NCI-H2171 (cell line): ENCODE results near the gene PTPRB.

Experiments
- DNase-seq: peaks from one replicate; lab custom pipeline; 2025; lab: John Stamatoyannopoulos, UW

Gene PTPRB

DNA sequence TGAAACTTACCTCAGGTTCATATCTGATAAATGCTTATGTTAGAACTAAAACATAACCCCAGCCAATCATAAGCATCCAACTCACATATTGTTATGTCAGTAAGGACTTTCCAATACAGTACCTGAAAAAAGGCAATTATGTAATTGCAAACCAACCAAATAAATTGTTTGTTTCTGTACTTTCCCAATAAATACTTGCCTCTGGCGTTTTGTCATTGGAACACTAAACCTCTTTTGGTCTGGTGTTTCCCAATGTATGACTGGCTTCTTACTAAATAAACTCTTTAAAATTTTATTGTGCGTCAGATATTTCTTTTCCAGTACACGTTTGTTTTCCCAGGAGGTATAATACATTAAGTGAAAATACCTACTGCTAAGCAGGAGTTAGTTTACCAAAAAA lies 6.7 kb upstream of the PTPRB start:
- DNase-seq: no peak

DNA sequence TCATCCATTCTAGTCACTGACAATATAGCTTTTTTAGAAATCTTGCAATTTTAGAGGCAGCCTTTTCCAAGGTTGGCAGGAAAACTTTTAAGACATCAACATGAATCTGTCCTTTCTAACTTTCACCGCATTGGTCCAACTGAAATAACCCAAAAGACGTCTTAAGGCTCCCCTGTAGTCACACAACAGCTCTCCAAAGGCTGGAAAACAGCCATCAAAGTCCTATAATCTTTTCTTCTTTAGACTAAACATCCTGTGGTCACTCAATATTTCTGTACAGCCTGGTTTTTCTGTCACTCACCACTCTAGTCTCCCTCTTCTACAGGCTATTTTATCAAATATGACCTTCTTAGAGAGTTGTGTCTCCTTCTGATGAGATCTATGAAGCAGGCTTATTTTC lies 4.5 kb upstream of the PTPRB start:
- no peak for DNase-seq

DNA sequence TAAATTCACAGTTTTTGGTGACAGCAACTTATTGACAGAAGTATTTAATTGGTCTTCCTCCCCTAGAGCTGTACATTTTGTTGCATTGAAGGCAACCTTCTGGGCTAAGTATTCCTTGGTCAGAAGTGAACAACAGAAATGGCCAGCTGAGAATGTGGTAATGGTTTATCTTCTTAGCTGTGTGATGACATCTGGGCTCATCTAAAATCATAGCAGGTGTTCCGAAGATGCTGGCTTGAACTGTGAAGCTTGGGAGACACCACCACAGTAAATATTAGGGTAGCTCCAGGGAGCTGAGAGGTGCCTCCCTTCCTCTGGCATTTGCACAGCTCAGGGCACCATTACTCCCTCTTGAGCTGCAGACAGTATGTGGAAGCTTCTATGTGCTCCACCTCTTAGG lies 3.7 kb upstream of the PTPRB start:
- no peak for DNase-seq

DNA sequence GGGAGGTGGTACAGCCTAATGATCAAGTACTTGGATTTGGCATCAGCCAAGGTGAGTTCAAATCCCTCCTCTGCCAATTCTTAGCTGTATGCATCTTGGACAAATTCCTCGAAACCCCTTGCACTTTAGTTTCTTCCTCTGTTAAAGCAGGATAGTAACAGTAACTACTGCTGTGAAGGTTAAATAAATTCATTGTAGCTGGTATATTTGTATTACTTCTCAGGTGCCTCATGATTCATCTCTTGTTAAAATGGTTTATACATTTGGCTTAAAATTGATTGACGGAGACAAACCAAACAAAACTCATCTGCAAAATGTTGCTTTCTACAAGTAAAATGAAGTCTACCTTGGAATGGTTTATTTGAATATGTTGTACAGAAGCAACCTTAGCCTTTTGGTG lies 2.3 kb upstream of the PTPRB start:
- DNase-seq: no peak

DNA sequence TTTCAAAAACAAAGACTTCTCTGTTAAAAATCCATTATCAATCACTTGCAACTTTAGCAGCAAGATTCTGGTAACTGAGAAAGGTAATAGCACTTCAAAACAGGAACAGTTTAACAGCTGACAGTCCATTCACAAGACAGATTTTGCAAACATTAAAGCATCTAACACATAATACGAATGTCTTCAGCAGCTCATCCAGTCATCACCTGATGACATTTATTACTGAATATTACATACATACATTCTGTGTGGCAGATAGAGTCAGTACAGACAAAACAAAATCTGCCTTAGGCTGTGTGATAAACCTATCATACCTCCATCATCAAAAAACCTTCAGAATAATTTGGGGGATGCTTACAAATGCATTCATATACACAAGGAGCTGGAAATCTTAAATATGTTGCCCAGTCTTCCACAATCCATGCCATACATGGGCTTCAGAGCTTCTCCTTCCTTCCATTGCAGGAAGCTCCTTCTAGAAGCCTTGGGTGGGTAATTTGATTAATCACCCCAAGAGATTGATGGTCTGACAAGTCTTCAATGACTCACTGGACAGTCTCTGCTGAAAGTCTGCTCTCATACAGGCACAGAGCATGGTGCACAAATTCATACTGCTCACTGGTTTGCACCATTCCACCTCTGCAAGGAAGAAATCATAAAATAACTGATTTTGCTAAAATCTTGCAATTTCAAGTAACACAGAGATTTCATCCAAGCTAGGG lies 1.6 kb upstream of the PTPRB start:
- no peak for DNase-seq

DNA sequence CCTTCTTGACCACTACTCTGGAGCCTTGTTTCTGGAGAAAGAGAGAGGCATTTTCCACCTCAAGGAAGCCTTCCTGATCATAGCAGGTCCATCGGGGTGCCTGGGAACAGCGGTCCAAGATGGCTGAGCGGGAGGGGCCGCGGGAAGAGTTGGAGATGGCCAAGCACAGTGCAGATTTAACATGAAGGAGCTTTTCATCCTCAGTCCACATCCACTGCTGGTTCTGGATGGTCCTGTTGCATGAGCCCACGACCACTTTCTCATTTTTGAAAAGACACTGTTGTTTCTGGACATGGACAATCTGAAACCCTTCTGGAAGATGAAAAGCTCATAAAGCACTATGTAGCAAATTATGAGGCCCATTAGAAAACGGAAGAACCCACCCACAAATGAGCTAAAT lies 1.5 kb downstream of the PTPRB start:
- DNase-seq: no peak

DNA sequence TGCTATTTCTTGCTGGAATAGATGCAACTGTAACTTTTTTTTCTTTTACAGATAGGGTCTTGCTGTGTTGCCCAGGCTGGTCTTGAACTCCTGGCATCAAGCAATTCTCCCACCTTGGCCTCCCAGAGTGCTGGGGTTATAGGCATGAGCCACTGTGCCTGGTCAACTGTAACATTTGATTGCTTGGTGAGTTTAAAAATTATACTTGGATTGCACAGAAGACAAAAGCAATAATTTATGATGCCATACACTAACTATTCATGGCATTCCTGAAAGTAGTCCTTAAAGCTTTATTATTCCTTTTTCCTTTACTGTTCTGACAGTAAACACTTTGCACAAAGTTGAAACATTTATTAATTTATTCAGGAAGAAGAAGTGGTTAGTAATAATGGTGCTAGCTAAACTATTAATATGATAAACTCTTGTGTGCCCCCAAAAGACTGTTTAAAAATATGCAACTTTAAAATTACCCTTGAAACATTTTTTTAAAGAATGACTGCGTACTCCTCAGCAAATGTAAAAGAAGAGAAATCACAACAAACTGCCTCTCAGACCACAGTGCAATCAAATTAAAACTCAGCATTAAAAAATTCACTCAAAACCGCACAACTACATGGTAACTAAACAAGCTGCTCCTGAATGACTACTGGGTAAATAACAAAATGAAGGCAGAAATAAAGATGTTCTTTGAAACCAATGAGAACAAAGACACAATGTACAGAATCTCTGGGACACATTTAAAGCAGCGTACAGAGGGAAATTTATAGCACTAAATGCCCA lies 8.3 kb downstream of the PTPRB start:
- no peak for DNase-seq

DNA sequence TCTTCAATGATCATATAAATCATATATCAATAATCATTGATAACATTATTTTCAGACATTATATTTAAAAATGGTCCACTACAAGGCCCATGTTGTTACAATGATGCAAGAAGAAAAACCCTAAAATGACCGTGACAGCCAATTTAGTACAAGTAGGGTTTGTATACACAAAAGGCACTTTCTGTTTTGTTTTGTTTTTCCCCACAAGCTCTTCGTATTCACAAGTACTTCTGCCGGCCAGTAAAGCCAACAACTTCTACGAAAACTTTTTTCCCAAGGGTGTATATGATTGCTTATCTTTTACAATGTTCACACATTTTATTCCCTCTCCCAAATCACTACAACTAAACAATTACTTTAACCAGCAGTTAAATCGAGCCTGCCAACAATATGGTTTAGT lies 9.6 kb downstream of the PTPRB start:
- no peak for DNase-seq

DNA sequence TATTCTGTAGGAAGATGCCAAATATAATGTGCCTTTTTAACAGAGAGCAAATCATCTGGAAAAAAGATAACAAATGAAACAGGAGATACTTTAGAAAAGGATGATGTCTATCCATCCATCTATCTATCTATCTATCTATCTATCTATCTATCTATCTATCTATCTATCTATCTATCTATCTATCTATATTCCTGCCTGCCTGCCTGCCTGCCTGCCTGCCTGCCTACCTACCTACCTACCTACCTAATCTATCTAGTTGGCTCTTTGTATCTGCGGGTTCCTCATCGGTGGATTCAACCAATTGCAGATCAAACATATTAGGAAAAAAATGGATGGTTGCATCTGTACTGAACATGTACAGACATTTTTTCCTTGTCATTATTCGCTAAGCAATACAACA lies 11.0 kb downstream of the PTPRB start:
- DNase-seq: no peak

DNA sequence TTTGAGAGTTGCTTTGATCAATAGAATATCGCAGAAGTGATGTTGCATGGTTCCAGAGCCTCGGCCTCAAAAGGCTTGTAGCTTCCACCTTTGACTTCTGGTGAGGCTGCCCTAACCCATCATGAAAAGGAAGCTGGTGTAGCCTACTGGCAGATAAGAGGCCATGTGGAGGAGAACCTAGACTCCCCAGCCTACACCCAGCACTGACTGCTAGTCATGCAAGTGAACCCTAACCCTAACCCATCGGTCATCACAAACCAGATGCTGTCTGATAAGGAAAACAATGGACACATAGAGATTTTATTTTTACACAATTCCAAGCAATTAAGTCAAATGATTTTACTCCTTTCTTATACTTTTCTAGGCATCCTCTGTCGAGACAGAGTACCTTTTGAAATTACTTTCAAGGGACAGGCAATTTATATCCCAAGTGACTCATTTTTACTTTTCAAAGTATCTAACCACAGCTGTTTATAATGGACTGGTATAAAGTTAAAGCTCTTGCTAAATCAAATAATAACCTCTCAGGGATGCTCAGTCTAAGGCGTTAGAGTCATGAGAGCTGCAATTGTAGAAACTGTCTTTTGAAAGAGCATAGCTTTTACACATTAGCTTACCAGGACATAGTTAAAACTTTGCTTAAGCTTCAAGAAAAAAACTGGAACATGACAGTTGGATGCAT lies 17.6 kb downstream of the PTPRB start:
- DNase-seq: no peak

DNA sequence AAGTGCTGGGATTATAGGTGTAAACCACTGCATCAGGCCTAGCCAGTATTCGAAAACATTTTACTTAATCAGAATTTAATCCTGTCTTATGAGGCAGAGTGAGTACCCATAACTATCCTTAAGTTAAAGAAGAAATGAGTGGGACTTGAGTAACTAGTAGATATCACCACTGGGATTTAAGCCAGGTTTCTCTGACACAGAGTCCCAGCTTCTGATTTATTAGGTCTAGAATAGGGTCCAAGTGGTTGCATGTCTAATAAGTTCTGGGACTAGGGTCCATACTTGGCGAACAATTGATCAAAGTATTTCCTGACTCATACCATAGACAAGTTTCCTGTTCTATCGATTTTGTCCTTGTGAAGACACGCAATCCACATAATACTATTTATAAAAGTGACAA lies 18.9 kb downstream of the PTPRB start:
- no peak for DNase-seq

DNA sequence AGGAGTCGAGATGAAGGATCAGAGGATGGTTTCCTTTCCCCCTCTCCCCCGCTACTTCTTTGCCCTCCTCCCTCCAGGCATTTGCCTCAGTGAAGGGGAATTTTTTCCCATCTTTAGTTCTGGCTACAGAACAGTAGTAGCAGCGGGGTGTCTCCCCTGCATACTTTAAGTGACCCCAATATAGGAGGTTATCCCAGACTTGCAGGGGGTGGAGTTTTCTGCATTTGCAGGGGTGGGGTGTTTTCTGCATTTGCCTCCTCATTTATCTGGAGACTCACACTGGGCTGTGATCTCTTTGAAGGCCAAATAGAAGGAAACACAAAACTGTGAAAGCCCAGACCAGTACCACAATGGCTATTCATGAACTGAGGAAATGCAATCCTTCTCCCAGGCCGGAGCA lies 19.8 kb downstream of the PTPRB start:
- DNase-seq: no peak

DNA sequence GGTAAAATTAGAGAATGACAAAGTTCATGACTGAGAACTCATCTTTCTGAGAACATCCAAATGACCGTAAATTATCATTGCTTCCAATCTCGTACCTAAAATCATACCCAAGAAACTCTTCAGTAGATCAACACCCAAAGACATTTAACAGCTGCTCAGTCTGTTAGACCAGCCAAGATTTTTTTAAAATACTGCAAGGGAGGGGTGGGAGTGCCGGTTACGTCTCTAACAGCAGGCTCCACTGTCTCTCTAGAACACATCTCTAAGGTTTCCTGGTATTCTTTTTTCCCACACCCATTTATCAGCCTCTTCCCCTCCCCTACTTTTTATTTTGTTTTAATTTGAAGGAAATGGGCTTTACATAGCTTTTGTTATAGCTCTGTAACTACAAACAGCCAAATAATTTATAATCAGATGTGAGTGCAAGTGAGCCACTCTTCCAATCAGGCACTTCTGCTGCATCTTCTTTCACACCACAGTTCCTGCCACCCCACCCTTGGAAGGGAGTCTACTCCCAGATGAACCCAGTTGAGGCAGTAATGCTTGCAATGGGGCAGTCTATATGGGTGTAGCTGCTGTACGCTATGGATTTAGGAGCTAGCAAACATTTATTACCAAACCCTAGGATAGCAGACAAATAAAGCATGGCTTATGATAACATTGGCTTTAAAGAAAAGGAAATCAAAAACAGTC lies 21.9 kb downstream of the PTPRB start:
- DNase-seq: no peak

DNA sequence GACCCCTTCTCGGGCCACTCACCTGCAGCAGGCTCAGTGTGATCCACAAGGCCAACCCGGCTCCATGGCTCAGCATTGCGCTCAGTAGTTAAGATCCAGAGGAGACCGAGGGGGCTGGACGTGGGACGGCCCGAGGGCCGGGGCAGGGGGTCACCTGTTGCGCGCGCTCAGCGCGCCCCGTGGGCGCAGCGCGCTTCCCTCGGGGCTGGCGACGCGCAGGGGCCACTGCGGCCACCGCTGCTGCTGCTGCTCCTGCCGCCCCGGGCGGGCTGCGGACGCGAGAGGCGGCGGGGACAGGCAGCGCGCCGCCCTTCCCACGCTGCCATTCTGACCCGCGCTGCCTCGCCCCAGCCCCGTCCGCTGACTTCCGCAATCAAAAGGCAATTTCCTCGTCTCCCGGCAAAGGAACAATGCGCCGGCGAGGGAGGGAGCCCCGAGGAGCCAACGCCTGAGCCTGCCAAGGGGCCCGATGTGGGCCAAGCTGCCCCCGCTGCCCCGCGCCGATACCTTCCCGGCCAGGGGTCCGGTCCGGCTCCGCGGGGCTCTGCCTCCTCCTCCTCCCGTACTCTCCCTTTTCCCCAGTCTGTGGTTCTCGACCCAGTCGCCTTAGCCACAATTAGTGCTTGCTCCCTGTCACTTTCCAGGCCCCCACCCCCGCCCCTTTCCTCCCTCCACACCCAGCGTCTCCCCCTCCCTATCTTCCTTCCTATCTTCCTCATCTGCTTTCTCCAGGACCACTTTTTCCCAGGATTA lies 27.3 kb downstream of the PTPRB start:
- no peak for DNase-seq

DNA sequence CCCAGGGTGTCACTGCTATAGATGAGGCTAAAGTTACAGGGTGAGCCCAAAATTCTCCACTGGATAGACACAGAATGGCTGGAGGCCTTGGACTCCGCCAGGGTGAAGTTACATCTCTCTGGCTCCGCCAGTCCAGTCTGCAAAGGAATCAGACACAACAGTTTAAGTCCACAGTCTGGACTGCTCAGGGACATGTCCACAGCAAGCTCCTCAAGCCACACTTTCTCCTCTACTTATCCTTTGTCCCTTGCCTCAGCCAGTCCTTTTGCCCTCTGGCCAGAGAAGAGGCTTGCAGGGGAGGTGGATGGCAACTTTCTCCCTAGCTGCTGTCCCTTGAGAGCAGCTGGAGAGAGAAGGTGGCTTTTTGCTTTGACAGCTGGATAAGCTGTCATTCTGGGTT lies 28.0 kb downstream of the PTPRB start:
- no peak for DNase-seq

DNA sequence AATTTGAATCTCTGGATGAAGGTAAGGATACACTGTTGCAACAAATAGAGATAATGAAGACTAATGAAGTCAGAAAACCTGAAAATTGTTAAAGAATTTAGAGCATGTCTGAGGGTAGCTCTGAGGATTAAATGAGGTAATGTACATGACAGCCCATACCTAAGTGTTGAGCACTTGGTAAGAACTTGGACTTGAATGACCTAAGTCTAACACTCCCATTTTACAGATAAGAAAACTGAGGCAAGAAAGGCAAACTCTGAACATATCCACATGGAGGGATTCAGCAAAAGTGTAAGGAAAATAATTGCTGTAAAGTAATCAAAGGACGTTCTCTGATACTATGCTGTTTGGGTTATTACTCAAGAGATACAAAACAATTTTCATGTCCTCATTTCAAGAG lies 29.0 kb downstream of the PTPRB start:
- DNase-seq: no peak

DNA sequence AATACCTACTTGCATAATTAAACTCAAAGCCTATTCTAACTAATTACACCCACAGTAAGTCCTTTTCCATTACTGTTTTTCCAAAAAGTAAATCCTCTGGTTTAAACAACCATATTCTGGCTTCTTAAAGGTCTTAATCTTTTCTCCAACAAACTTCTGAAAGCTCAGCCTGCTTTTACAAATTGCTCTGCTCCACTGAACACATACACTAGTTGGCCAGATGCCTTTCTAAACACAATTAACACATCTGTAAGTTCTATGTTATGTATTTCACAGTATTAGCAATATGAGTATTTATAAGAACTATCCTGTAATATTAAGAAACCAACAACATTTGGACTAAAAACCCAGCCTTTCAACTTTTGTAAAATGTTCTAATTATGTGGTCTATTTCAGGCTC lies 30.1 kb downstream of the PTPRB start:
- DNase-seq: no peak

DNA sequence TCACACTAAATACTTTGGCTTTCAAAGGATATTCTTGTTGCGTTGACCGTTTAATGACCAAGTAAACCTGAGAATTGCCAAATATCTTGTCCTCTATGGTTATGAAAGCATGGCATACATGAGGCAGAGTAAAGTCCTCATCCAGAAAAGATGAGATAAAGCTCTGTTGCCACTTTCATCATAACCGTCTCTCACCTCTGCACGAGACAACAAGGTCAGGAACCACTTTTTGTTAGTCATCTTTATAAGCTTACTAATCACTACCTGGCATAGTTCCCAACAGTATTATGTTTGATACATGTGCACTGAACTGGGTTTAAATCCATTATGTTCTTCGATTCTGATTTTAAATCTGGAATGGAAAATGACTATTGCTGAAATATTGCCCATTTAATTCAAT lies 31.3 kb downstream of the PTPRB start:
- DNase-seq: no peak

DNA sequence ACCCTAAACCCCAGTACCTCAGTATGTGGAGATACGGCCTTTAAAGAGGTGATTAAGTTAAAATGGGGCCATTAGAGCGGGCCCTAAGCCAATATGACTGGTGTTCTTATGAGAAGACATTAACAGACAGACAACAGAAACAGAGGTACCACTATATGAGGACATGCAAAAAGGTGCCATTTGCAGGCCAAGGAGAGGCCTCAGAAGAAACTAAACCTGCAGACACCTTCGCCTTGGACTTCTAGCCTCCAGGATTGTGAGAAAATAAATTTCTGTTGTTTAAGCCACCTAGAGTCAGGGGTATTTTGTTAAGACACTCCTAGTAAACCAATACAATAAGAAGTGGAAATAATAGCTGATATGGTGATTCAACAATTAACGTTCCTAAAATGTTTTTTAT lies 32.6 kb downstream of the PTPRB start:
- DNase-seq: no peak

DNA sequence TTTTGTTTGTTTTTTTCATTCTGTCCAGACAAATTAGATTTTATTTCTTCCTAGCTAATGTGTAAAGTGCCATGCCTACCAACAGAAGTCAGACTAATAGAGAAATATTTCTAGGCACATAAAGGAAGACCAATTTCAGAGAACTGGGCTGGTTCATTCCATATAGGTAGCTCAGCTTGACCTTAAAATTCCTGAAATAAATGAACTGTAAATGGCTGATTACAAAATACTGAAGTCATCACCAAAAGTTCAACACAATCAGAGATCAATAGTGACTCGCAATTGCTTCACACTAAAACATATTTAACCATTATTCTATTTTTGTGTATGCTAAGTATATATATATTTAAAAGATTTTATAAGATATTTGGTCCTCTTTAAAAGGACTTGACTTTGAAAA lies 34.2 kb downstream of the PTPRB start:
- no peak for DNase-seq

DNA sequence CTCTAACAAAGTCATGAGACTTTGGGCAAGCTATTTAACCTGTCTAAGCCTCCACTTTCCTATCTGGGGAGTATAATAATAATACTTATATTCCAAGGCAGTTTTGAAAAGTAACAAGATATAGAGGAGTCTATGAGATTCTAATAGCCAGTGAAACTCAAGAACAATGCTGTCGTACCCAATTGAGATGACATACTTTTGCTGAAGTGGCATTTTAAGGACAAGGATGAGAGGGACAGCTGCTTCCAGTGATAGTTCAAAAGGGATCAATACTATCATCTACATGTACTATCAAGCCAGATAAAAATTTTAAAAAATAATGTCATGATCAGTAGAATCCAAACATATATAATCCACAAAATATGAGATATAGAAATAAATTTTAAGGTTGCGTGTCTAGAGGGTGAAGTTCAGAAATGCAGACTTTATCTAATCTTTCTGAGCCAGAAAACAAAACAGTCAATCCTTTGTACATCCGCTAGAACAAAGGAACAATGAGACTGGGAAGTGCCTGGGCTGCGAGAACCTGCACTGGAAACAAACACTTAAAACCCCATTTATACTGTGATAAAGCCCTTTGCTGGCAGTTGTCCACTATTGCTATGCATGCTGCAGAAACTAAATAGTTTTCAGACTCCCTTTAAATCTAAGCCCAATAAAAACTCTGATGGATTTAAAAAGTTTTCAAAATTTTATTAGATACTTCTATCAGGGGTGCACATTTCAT lies 38.6 kb downstream of the PTPRB start:
- DNase-seq: no peak
